CD14-positive monocyte (primary cell): ENCODE results near the gene DNAJC11. TPM values are rescaled to one million over a fixed set of nuclear protein-coding genes. Genes with fewer than 3 reads are reported as not detected.
A peak's percentile ranks its signal among the peaks of the same experiment; 100 is the strongest.

Experiments used
- DNase-seq, 3 donors: peaks; one replicate each; pipeline ENCODE4 v3.0.0-alpha.2; 2011 to 2022
- H2AFZ ChIP-seq: 2 replicates; pipeline ENCODE4 v1.6.0; 2012; ENCODE audit warnings: mild to moderate bottlenecking, low read depth, low read length, inconsistent platforms; ENCODE audit not compliant: insufficient read depth, poor library complexity, severe bottlenecking
- H3K27ac ChIP-seq, 2 donors: 1 replicate in 1 of 2; 2 replicates in 1 of 2; pipeline ENCODE4 v1.5.1; 2012 to 2013; ENCODE audit warnings: low read length in 2 of 2, control low read depth in 1 of 2, inconsistent platforms in 1 of 2, low read depth in 1 of 2, mild to moderate bottlenecking in 1 of 2
- H3K27me3 ChIP-seq, 2 donors: one replicate each; pipeline versions ENCODE4 v1.6.0 to v1.6.1; 2011 to 2013; ENCODE audit warnings: low read length in 2 of 2; ENCODE audit not compliant: control insufficient read depth in 2 of 2, insufficient read depth in 2 of 2
- H3K36me3 ChIP-seq, 2 donors: replicated peaks in 1 of 2; 1 replicate in 1 of 2; 2 replicates in 1 of 2; pipeline versions ENCODE4 v1.5.1 to v1.6.1; 2012 to 2013; ENCODE audit warnings: low read length in 2 of 2, control low read depth in 1 of 2, inconsistent platforms in 1 of 2, mild to moderate bottlenecking in 1 of 2; ENCODE audit not compliant: insufficient read depth in 2 of 2, control insufficient read depth in 1 of 2
- H3K4me1 ChIP-seq, 2 donors: 1 replicate in 1 of 2; 2 replicates in 1 of 2; pipeline versions ENCODE4 v1.5.1 to v1.6.1; 2012 to 2013; ENCODE audit warnings: low read length in 2 of 2, control low read depth in 1 of 2, inconsistent platforms in 1 of 2, mild to moderate bottlenecking in 1 of 2, moderate library complexity in 1 of 2; ENCODE audit not compliant: insufficient read depth in 2 of 2, control insufficient read depth in 1 of 2
- H3K4me2 ChIP-seq: replicated peaks from 2 replicates; pipeline ENCODE3; 2012; ENCODE audit warnings: low read length, moderate library complexity, mild to moderate bottlenecking; ENCODE audit not compliant: poor library complexity, severe bottlenecking; ENCODE audit errors: extremely low read depth
- H3K4me3 ChIP-seq, 3 experiments: fragments of 200-600 bp in 1 of 3; sonication (generic) in 1 of 3; replicated peaks in 1 of 3; 1 replicate in 2 of 3; 2 replicates in 1 of 3; pipeline ENCODE4 v1.5.1; 2011 to 2013; ENCODE audit warnings: low read length in 3 of 3, mild to moderate bottlenecking in 3 of 3, control low read depth in 2 of 3, low read depth in 2 of 3, inconsistent platforms in 1 of 3, moderate library complexity in 1 of 3
- H3K79me2 ChIP-seq: 2 replicates; pipeline ENCODE4 v1.6.0; 2012; ENCODE audit warnings: mild to moderate bottlenecking, control low read depth, inconsistent platforms, low read length, moderate library complexity; ENCODE audit not compliant: insufficient read depth
- H3K9ac ChIP-seq: 2 replicates; pipeline ENCODE4 v1.6.0; 2017; ENCODE audit warnings: low read length, mild to moderate bottlenecking; ENCODE audit not compliant: insufficient read depth, poor library complexity, severe bottlenecking
- H3K9me3 ChIP-seq, 2 donors: replicated peaks in 1 of 2; 1 replicate in 1 of 2; 2 replicates in 1 of 2; pipeline versions ENCODE4 v1.5.1 to v1.6.1; 2012 to 2013; ENCODE audit warnings: low read length in 2 of 2, control low read depth in 1 of 2; ENCODE audit not compliant: control insufficient read depth in 1 of 2, insufficient read depth in 1 of 2
- H4K20me1 ChIP-seq: 2 replicates; pipeline ENCODE4 v1.6.0; 2012; ENCODE audit warnings: mild to moderate bottlenecking, low read length, control low read depth, moderate library complexity; ENCODE audit not compliant: insufficient read depth
- H3K27ac Mint-ChIP-seq, 7 donors: one replicate each; pipeline ENCODE4 v1.8.0; 2020; ENCODE audit warnings: mild to moderate bottlenecking in 7 of 7, mixed read lengths in 7 of 7, moderate library complexity in 6 of 7, inconsistent platforms in 2 of 7
- H3K27me3 Mint-ChIP-seq, 3 donors: one replicate each; pipeline ENCODE4 v1.8.0; 2021 to 2022; ENCODE audit warnings: low read depth in 3 of 3, mild to moderate bottlenecking in 3 of 3, mixed read lengths in 3 of 3, moderate library complexity in 3 of 3, inconsistent platforms in 1 of 3
- H3K36me3 Mint-ChIP-seq, 2 donors: one replicate each; pipeline ENCODE4 v1.8.0; 2020; ENCODE audit warnings: mixed read lengths in 2 of 2, inconsistent platforms in 1 of 2, mild to moderate bottlenecking in 1 of 2
- H3K4me1 Mint-ChIP-seq: one replicate; pipeline ENCODE4 v1.8.0; 2020; ENCODE audit warnings: mild to moderate bottlenecking, mixed read lengths
- H3K4me3 Mint-ChIP-seq, 2 donors: one replicate each; pipeline ENCODE4 v1.8.0; 2020; ENCODE audit warnings: mild to moderate bottlenecking in 2 of 2, mixed read lengths in 2 of 2, moderate library complexity in 1 of 2
- H3K9me3 Mint-ChIP-seq, 7 donors: one replicate each; pipeline ENCODE4 v1.8.0; 2020 to 2022; ENCODE audit warnings: mixed read lengths in 7 of 7, mild to moderate bottlenecking in 6 of 7, moderate library complexity in 6 of 7, inconsistent platforms in 2 of 7
- WGBS: methylation state at CpG from one replicate; pipeline ENCODE4 v1.1.5; 2013; ENCODE audit warnings: missing lambda C conversion rate; ENCODE audit not compliant: insufficient coverage; 5-methylcytosine and 5-hydroxymethylcytosine counted together
- intact Hi-C, 2 donors: fragments of 100-400 bp; cut with micrococcal nuclease; formaldehyde crosslinking; loops; one replicate each; pipeline versions ENCODE4 v1.15.0 to v1.15.1; 2023
- polyA plus RNA-seq, 3 donors: library from polyadenylated mRNA; depleted of rRNA in 1 of 3; unstranded in 2 of 3; stranded (reverse) in 1 of 3; fragments of 300-500 nt in 2 of 3; fragments of >200 nt in 1 of 3; fragmentation: Illumina TruSeq in 2 of 3; gene quantifications; 1 replicate in 2 of 3; 2 replicates in 1 of 3; pipeline ENCODE4 v1.2.3, GENCODE V29; 2012 to 2021
- TF ChIP-seq, protein P1 (sequence below): fragments of 200-600 bp; IDR thresholded peaks from one replicate; pipeline ENCODE4 v1.8.0; 2022; ENCODE audit warnings: antibody characterized with exemption, mild to moderate bottlenecking

DNAJC11 gene
- polyA plus RNA-seq, 3 donors: 9.7 to 19.9 (median 15.8) TPM

DNA sequence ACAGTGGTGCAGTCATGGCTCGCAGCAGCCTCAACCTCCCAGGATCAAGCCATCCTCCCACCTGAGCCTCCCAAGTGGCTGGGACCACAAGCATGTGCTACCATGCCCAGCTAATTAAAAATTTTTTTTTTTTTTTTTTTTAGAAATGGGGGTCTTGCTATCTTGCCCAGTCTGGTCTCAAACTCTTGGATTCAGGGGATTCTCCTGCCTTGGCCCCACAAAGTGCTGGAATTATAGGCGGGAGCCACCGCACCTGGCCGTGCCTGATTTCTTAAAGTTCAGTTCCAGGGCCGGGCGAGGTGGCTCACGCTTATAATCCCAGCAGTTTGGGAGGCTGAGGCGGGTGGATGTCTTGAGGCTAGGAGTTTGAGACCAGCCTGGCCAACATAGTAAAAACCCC is 70.6 kb downstream of the DNAJC11 start:
- no peak overlapping the region for H3K27ac ChIP-seq
- Mint-ChIP-seq H3K27me3 (peaks cover 0 to 4% (median 0%) of the 10 kb centered on the region in 3 donors), H3K36me3 (peaks cover 67 to 93% of the 10 kb centered on the region in 2 donors), H3K4me3 (no peak overlapping the region), H3K9me3 (no peaks in the 10 kb centered on the region), H3K4me1 (peaks cover 11% of the 10 kb centered on the region), H3K27ac (no peak overlapping the region)
- no peak overlapping the region for H2AFZ ChIP-seq
- H3K9me3 ChIP-seq: no peaks in the 10 kb centered on the region
- no peak overlapping the region for H3K9ac ChIP-seq
- intact Hi-C loops: no loop called here
- peaks cover 68 to 89% of the 10 kb centered on the region in 2 donors for H3K36me3 ChIP-seq
- H3K4me2 ChIP-seq: no peak overlapping the region
- DNase-seq: no peak
- TF ChIP-seq, protein P1, sequence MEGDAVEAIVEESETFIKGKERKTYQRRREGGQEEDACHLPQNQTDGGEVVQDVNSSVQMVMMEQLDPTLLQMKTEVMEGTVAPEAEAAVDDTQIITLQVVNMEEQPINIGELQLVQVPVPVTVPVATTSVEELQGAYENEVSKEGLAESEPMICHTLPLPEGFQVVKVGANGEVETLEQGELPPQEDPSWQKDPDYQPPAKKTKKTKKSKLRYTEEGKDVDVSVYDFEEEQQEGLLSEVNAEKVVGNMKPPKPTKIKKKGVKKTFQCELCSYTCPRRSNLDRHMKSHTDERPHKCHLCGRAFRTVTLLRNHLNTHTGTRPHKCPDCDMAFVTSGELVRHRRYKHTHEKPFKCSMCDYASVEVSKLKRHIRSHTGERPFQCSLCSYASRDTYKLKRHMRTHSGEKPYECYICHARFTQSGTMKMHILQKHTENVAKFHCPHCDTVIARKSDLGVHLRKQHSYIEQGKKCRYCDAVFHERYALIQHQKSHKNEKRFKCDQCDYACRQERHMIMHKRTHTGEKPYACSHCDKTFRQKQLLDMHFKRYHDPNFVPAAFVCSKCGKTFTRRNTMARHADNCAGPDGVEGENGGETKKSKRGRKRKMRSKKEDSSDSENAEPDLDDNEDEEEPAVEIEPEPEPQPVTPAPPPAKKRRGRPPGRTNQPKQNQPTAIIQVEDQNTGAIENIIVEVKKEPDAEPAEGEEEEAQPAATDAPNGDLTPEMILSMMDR: no peak
- H4K20me1 ChIP-seq: peaks cover 21% of the 10 kb centered on the region
- peaks cover 3 to 5% of the 10 kb centered on the region in 2 donors for H3K4me1 ChIP-seq
- peaks cover 18% of the 10 kb centered on the region for H3K79me2 ChIP-seq
- no peaks in the 10 kb centered on the region for H3K27me3 ChIP-seq
- no peak overlapping the region for H3K4me3 ChIP-seq
- WGBS: 100% methylated on average over 3 of the region's 8 CpGs

DNA sequence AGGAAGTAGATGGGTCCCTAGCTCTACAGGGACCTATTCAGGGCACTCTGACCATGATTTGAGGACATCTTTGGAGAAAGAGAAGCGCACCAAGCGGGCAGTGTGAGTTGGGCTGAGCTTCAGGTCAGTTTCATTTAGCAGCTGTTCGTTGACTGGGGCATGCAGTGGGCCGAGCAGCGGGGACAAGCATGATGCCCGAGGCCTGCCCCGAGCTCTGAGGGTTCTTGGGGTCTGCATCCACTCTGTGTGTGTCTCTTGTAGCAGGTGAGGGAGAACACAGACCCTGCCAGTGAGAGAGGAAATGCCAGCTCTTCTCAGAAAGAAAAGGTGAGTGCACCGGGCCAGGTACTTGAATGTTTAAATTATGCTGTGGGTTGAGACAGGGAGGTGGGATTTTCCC is 71.6 kb downstream of the DNAJC11 start:
- Histone ChIP-seq H3K4me1 (peaks cover 9 to 10% of the 10 kb centered on the region in 2 donors), H3K9ac (no peak overlapping the region), H4K20me1 (peaks cover 24% of the 10 kb centered on the region), H3K9me3 (no peaks in the 10 kb centered on the region), H3K27ac (no peak overlapping the region), H3K79me2 (peaks cover 27% of the 10 kb centered on the region), H3K36me3 (peaks cover 58 to 78% of the 10 kb centered on the region in 2 donors), H3K27me3 (no peaks in the 10 kb centered on the region), H3K4me2 (no peak overlapping the region), H3K4me3 (no peak overlapping the region), H2AFZ (no peak overlapping the region)
- Mint-ChIP-seq H3K4me1 (peaks cover 16% of the 10 kb centered on the region), H3K36me3 (peaks cover 59 to 86% of the 10 kb centered on the region in 2 donors), H3K4me3 (no peak overlapping the region), H3K9me3 (no peaks in the 10 kb centered on the region), H3K27me3 (peaks cover 0 to 4% (median 0%) of the 10 kb centered on the region in 3 donors), H3K27ac (peak overlapping the region in 1 of 7 donors; percentile 44)
- intact Hi-C loops: no loop called here
- 100% methylated on average over 8 of the region's 8 CpGs for WGBS
- TF ChIP-seq, protein P1: no peak
- no peak for DNase-seq
